KOPT-K1 (cell line): ENCODE results near the gene SGK2.
"Not testable (repeated sequence)": the region's sequence is repeated elsewhere in the genome, so short reads cannot be mapped to it uniquely, and the experiment has no call there.

Experiments used
- H3K27ac ChIP-seq: fragments of 200-600 bp; sonication (generic); 2 replicates; pipeline ENCODE4 v1.5.1; 2016; ENCODE audit warnings: antibody characterized with exemption, mild to moderate bottlenecking, low read depth, low read length; ENCODE audit not compliant: poor library complexity, severe bottlenecking
- H3K36me3 ChIP-seq: fragments of 200-600 bp; sonication (generic); 2 replicates; pipeline ENCODE4 v1.5.1; 2017; ENCODE audit warnings: antibody characterized with exemption, mild to moderate bottlenecking, low read length, moderate library complexity; ENCODE audit not compliant: insufficient read depth
- H3K9me3 ChIP-seq: fragments of 200-600 bp; sonication (generic); 2 replicates; pipeline ENCODE4 v1.5.1; 2017; ENCODE audit warnings: antibody characterized with exemption, low read length, mild to moderate bottlenecking; ENCODE audit not compliant: insufficient read depth, poor library complexity, severe bottlenecking

SGK2 gene

DNA sequence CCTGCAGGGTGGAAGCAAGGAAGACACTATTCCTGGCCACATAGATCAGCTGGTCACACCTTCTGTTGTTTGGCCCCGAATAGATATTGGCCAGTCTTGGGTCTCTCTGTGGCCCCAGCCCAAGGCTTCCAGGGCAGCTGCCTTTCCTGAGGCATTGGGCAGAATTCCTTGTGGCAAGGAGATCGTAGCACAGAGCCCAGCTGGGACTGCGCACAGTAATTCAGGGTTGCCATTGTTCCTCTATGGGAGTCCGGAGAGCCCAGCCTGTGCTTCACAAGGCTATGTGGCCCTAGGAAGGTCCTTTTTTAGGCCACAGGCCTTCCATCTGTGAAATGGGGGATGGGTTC lies 6.9 kb downstream of the SGK2 start:
- Histone ChIP-seq H3K36me3 (no peaks in the 10 kb centered on the region), H3K9me3 (no peaks in the 10 kb centered on the region), H3K27ac (no peak overlapping the region)

DNA sequence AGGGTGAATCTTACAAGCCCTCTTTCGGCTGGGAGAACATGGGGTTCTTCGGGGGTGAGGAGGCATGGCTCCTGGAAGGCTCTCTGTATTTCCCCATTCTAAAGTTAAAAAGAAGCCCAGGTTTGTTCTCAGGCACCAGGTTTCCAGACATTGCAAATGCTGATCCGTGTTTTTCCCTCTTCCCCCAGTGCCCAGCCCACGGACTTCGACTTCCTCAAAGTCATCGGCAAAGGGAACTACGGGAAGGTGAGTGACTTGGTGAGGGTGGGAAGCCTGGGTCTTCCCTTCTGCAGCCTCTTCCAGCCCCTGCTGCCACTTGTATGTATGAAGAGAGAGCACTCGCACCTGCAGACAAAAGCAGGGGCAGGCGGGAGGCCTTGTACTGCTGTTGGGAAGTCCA lies 8.7 kb downstream of the SGK2 start:
- no peaks in the 10 kb centered on the region for H3K36me3 ChIP-seq
- H3K27ac ChIP-seq: no peak overlapping the region

DNA sequence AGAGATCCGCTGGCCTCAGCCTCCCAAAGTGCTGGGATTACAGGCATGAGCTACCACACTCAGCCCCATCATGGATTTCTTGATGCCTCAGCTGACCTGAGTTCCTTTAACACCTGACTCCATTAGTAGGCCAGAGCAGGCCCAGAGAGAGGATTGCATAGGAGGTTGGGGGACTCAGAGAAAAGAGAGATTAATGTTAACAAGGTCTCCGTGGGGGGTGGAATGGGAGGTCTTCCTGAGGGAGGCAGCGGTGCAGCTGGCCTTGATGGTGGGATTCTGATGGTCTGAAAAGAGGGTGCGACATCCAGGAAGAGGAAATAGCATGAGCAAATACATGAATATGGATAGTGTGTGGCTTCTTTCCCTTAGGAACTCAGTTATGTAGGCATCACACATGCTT lies 9.9 kb downstream of the SGK2 start:
- Histone ChIP-seq H3K9me3 (no peaks in the 10 kb centered on the region), H3K36me3 (no peaks in the 10 kb centered on the region), H3K27ac (no peak overlapping the region)

More for the DNA sequence above, 8.7 kb downstream of the SGK2 start:
- no peaks in the 10 kb centered on the region for H3K9me3 ChIP-seq

DNA sequence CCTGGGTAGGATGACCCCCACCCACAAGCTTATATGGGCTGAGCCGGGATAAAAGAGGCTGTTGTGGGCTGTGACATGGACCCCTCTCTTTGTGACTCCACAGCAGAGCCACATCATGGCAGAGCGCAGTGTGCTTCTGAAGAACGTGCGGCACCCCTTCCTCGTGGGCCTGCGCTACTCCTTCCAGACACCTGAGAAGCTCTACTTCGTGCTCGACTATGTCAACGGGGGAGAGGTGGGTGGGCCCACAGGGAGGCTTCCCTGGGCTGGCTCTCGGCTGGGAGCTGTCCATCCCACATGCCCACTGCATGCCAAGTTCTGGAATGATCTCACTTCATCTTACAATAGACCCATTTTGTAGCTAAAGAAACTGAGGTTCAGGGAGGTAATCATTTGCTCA lies 10.5 kb downstream of the SGK2 start:
- no peak overlapping the region for H3K27ac ChIP-seq
- no peaks in the 10 kb centered on the region for H3K9me3 ChIP-seq
- no peaks in the 10 kb centered on the region for H3K36me3 ChIP-seq

DNA sequence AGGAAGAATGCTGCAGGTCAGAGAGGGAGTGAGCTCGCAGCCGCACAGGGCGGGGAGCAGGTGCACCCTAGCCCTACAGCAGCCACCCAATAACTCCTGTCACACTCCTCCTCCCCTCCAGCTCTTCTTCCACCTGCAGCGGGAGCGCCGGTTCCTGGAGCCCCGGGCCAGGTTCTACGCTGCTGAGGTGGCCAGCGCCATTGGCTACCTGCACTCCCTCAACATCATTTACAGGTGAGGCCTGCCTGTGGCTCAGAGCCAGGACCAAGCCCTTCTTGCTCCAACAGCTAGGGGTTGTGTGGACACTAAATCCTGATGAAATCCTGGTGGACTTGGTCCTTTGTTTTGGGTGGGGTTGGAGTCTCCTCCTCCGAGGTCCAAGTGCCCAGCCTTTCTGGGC lies 11.7 kb downstream of the SGK2 start:
- no peaks in the 10 kb centered on the region for H3K36me3 ChIP-seq
- no peak overlapping the region for H3K27ac ChIP-seq
- no peaks in the 10 kb centered on the region for H3K9me3 ChIP-seq

DNA sequence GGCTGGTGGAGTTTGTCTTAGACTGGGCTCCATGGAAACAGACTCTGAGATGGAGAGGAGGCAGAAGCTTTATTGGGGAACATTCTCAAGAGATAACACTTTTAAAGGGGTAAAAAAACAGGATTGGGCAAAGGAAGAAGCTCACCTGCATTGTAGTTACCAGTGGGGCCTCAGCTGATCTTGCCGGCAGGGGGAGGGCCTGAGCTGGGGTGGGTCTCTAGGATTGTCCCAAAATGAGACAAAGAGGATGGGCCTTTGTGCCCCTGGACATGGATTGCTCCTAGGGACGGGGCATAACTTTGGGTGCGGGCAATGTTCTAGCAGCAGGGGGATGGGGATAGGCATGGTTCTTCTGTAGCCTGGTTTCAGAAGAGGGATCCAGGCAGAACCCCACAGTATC lies 12.5 kb downstream of the SGK2 start:
- Histone ChIP-seq H3K27ac (no peak overlapping the region), H3K9me3 (no peaks in the 10 kb centered on the region), H3K36me3 (no peaks in the 10 kb centered on the region)

DNA sequence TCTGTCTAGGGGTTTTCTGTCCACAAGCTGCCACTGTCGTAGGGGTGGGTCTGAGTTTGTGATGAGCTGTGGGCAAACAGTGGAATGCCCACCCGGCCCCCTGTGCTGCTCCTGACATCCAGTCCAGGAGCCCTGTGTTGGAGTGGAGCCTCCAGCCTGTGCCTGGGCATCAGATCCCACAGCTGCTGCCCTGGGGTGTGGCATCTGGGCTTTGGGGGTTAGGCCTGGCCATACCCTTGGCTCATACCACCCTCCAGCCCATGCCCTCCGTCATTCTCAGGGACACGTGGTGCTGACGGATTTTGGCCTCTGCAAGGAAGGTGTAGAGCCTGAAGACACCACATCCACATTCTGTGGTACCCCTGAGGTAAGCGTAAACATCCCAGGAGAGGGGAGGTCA lies 12.9 kb downstream of the SGK2 start:
- Histone ChIP-seq H3K9me3 (no peaks in the 10 kb centered on the region), H3K36me3 (no peaks in the 10 kb centered on the region), H3K27ac (no peak overlapping the region)

DNA sequence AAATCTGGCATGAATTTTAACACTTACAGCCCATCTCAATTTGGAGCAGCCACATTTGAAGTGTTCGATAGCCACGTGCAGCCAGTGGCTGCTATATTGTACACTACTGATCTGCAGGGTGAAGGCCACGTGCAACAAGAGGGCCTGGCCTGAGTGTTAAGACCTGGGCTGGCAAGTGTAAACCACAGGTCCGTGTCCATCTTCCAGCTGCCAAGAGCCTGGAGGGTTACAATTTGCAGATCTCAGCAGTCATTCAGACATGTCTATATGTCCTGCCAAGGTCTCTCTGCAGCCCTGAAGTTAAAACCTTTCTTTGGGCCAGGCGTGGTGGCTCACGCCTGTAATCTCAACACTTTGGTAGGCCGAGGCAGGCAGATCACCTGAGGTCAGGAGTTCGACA lies 14.1 kb downstream of the SGK2 start:
- no peaks in the 10 kb centered on the region for H3K36me3 ChIP-seq
- no peak overlapping the region for H3K27ac ChIP-seq
- H3K9me3 ChIP-seq: no peaks in the 10 kb centered on the region

DNA sequence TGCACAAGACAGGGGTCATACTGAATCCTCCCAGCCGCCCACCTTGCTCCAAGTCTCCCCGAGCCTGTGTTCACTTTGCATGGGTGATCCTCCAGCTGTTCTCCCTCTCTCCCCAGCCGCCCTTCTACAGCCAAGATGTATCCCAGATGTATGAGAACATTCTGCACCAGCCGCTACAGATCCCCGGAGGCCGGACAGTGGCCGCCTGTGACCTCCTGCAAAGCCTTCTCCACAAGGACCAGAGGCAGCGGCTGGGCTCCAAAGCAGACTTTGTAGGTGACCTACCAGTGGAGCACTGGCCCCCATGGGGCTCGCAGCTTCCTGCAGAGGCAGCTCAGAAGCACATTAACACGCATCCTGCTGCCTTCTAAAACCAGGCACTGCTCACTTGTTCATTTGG lies 17.3 kb downstream of the SGK2 start:
- H3K9me3 ChIP-seq: no peaks in the 10 kb centered on the region
- no peaks in the 10 kb centered on the region for H3K36me3 ChIP-seq
- no peak overlapping the region for H3K27ac ChIP-seq

DNA sequence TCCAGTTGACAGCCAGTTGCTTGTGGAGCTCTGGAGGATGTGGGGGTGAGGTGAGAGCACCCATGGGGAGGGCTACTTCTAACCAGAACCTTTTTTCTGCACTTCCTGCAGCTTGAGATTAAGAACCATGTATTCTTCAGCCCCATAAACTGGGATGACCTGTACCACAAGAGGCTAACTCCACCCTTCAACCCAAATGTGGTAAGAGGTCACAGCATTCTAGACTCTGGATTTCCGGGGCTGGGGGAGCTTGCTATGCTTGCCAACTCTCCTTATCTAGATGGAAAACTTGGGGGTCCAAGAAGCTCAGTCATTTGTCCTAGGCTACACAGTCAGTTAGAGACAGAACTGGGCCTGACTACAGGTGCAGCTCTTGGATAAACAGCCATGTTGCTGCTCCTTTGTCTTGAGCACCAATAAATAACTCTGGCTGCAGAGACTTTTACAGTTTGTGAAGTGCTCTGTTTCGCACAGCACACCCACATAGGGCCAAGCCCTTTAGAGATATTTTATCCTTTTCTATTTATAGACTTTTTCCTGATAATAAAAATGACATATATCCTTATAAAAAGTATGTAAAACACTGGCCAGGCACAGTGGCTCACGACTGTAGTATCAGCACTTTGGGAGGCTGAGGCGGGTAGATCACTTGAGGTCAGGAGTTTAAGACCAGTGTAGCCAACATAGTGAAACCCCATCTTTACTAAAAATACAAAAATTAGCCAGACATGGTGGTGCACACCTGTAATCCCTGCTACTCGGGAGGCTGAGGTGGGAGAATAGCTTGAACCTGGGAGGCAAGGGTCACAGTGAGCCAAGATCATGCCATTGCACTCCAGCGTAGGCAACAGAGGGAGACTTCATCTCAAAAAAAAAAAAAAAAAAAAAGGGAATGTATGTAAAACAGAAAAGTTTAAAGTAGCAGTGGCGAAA lies 21.3 kb downstream of the SGK2 start:
- no peak overlapping the region for H3K27ac ChIP-seq

DNA sequence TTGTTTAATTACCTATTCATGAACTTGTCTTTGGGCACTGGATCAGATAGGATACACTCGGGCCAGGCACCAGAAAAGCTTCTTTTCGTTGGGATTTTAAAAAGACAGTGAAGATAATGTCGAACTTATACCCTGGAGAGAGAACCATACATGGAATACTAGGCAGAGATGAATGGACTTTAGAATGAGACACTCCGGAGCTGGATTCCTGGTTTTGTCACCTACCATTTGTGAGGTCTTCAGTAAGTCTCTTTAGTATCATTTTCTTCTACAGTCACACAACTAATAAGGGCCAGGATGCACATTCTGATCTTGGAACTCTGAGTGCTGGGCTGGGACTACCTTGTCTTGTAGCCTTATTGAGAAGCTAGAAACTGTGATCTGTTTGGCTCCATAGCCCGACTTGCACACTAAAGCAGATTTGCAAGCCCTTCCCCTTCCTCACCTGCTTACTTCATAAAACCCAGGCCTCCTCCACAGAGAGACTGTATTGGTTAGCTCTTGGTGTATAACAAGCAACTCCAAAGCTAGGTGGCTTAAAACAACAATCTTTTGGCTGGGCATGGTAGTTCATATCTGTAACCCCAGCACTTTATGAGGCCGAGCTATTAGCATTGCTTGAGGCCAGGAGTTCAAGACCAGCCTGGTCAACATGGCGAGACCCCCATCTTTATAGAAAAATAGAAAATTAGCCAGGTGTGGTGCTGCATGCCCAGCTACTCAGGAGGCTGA lies 24.5 kb downstream of the SGK2 start:
- Histone ChIP-seq H3K36me3 (no peaks in the 10 kb centered on the region), H3K27ac (no peak overlapping the region), H3K9me3 (no peaks in the 10 kb centered on the region)

More for the DNA sequence above, 21.3 kb downstream of the SGK2 start:
- Histone ChIP-seq H3K9me3 (no peaks in the 10 kb centered on the region), H3K36me3 (no peaks in the 10 kb centered on the region)

DNA sequence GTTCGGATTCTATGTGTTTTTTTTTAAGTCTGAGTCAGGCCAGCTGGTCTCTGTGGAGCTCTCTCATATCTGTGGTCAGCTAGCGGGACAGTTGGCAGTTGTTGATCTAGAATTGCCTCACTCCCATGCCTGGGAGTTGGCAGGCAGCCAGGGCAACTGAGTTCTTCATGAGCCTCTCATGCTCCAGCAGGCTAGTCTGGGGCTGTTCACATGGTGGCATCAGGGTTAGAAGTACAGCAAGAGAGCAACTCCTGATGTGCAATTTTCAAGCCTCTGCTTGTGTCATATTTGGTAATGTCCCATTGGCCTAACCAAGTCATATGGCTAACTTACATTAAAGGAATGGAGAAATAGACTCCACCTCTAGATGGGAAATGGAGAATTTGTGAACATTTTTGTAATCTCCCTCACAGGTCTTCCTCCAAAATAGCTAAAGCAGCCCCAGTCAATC lies 25.2 kb downstream of the SGK2 start:
- no peaks in the 10 kb centered on the region for H3K9me3 ChIP-seq
- no peak overlapping the region for H3K27ac ChIP-seq
- no peaks in the 10 kb centered on the region for H3K36me3 ChIP-seq

DNA sequence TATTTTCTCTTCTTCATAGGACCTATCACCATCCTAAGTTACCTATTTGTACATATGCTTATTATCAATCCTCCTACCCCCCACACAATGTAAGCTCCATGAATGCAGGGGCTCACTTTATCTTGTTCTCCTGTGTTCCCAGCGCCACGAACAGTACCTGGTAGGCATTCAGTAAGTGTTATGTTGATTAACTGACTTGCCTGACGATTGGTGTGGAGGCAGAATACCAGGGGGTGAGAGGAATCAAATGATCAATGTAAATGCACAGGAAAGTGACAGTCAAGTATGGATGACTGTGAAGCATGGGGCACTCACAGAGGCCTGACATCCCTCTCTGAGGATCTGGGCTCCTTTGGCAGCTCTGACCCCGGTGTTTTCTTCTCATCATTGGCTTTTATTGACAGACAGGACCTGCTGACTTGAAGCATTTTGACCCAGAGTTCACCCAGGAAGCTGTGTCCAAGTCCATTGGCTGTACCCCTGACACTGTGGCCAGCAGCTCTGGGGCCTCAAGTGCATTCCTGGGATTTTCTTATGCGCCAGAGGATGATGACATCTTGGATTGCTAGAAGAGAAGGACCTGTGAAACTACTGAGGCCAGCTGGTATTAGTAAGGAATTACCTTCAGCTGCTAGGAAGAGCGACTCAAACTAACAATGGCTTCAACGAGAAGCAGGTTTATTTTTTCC lies 25.8 kb downstream of the SGK2 start:
- H3K27ac ChIP-seq: no peak overlapping the region
- H3K36me3 ChIP-seq: no peaks in the 10 kb centered on the region
- H3K9me3 ChIP-seq: no peaks in the 10 kb centered on the region

DNA sequence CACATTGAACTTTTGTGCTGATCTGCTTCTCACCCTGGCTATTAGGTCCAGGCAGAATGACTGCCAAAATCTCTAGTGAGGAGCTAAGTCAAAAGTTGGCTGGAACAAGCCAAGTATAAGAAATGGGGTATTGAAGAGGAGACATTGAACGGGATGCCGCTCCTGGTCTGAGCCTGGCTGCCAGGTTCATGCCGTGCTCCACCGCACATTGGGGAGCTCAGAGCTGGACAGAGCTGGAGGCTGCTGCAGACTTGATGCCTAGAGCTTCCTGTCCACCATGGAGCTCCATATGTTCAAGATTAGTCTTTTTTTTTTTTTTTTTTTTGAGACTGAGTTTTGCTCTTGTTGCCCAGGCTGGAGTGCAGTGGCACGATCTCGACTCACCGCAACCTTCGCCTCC lies 27.8 kb downstream of the SGK2 start:
- Histone ChIP-seq H3K27ac (no peak overlapping the region), H3K9me3 (no peaks in the 10 kb centered on the region), H3K36me3 (no peaks in the 10 kb centered on the region)

DNA sequence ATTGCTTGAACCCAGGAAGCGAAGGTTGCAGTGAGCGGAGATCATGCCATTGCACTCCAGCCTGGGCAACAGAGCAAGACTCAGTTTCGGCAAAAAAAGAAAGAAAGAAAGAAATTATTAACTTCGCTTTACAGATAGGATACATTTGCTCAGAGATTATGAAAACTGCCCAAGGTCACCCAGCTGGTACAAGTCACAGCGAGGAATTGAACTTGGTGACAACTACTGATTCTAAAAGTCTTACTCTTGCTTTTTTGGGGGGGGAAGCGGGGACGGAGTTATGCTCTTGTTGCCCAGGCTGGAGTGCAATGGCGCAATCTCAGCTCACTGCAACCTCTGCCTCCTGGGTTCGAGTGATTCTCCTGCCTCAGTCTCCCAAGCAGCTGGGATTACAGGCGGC lies 29.7 kb downstream of the SGK2 start:
- not testable (repeated sequence) for H3K27ac ChIP-seq, H3K9me3 ChIP-seq

More for the DNA sequence above, 29.7 kb downstream of the SGK2 start:
- H3K36me3 ChIP-seq: not testable (repeated sequence)
